Endometrial microvascular endothelial cells (primary cell): ENCODE data around the gene KLHDC8A. TPM values are rescaled to one million over a fixed set of nuclear protein-coding genes. Genes with fewer than 3 reads are reported as not detected.
"Not testable (repeated sequence)": the region's sequence is repeated elsewhere in the genome, so short reads cannot be mapped to it uniquely, and the experiment has no call there.

Experiments
- in situ Hi-C: cut with HindIII; loops from 2 replicates; pipeline ENCODE4 v1.10.0; 2017; ENCODE audit warnings: low sequenced_read_pairs, low pct_unique_long_range_greater_than_20kb; ENCODE audit errors: inconsistent ontology term
- total RNA-seq: library from RNA; depleted of rRNA; stranded (reverse); fragments of >200 nt; gene quantifications from one replicate; pipeline ENCODE4 v1.2.3, GENCODE V29; 2015; ENCODE audit errors: inconsistent ontology term

The KLHDC8A gene
- total RNA-seq, 1 donor from 2014 or later = not detected

- in situ Hi-C loops = no loop called here
Measured at GRCh38 chr1:205304046-205304694, 52.6 kb downstream of the KLHDC8A start.

DNA sequence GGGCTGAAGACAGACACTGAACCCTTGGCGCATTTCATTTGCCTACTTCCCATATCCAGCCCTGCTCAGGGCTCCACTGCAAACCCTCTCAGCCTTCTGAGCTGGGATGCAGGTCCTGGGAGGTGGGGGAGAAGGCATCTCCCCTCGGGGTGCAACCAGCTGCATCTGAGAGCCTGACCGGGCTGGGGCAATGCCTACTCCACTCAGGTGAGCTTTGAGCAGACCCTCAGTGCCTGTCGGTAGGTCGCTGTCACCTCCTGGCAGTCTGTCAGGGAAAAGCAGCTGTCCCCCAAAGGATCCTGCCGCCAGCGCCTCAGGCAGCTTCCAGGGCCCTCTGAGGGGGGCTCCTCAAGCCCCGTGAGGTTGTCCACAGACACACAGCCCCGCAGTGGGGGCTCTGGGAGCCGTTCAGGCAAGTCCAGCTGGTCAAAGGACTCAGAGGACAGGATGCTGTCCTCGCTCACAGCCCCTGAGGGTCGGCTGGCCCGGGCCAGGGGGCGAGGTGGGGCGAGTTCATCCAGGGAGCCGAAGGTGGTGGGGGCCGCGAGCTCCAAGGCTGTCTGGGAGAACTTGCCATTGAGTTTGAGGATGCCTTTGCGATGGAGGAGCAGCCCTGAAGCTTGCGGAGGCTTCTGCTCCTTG, 53.4 kb downstream of the KLHDC8A start:
- in situ Hi-C loops = no loop called here

DNA sequence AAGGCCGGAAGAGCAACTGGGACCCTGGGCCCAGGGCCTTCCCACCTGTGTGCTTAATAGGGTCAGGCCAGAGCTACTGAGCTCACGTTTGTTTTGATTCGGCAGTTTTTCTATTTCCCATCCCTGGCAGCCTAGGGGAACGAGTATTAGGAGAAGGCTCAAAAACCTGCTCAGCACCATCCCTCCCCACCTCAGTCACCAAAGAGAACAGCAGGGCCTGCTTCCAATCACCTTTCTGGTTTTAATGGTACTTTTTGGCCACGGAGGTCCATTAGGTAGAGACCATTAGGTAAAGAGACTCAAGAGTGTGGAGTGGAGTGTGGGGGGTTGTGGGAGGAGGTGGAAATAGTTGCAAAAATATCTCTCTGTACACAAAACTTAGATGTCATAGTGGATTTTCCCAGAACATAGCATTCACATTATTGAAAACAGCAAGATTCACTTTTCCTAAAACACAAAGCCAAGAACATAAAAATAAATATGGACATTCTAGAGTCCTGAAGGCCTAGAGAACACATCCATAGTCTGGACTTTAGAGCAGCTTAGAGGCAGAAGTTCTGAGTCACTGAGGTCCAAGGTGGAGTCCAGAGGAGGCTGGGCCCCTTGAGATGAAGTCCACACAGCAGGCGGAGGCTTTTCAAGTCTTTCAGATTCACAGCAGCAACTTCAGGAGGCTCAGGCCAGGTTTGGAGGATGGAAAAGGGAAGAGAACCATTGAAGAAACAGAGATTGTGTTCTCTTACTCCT, 54.7 kb downstream of the KLHDC8A start:
- in situ Hi-C loops = no loop called here

GRCh38 chr1:205301205-205301821, 55.4 kb downstream of the KLHDC8A start:
- in situ Hi-C loops = no loop called here

DNA sequence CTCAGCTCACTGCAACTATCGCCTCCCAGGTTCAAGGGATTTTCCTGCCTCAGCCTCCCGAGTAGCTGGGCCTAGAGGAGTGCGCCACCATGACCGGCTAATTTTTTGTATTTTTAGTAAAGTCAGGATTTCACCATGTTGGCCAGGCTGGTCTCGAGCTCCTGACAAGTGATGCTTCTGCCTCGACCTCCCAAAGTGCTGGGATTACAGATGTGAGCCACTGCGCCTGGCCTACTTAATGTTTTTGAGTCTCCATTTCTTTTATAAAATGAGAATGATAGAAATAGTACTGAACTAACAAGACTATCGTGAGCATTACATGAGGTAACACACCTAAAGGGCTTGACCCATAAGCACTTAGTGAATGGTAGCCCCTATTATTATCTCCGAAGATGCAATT, 56.6 kb downstream of the KLHDC8A start:
- in situ Hi-C loops = no loop called here

DNA sequence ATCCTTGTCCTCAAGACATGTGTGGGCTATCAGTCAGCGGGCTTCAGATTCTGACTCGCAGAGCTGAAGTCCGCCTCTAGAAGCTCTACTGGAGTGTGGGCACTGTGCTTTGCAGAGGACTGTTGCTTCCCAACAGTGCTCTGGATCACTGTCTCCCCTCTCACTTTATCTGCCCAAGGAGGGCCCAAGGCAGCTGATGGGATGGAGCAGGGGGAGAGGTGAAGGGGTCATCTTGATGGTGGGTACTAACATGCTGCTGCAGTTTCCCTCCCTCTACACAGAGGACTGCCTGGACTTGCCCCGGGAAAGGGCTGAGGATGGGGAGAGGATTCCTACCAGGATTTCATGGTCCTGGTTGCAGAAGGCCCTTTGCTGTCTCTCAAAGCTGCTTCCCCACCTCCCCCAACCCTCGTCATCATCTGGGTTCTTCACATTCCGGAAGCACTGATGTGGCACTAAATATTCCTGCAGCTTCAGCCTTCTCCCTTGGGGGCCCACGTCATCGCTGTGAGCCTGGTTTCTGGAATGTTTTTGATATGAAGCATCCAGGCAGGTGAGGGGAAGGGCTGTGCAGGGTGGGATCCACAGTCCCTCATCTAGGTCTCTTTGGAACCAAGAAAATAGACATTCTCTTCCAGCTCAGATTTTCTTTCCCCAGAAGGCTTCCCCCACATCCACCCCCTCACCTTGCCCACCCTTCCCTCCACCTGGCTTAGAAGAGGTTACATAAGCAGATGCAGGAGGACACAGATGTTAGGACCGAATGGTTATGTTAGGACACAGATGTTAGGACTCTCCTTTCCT, 58.3 kb downstream of the KLHDC8A start:
- in situ Hi-C loops = no loop called here

GRCh38 chr1:205297546-205298177, 59.1 kb downstream of the KLHDC8A start:
- in situ Hi-C loops = not testable (repeated sequence)

DNA sequence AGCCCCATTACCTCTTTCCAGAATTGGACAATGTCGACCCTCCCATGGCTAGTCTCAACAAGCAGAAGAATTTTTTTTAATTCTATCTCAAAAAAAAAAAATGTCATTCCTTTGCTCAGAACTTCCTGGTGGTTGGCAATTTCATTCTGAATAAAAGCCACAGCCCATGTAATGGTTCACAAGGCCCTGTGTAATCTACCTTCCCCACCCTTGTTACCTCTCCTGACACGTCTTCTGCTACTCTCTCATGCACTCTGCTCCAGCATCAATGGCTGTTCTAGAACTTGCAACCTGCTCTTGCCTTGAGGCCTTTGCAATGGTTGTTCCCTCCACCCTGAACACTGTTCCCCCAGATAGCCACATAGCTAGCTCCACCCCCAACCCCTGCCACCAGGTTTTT, 60.6 kb downstream of the KLHDC8A start:
- in situ Hi-C loops = no loop called here

DNA sequence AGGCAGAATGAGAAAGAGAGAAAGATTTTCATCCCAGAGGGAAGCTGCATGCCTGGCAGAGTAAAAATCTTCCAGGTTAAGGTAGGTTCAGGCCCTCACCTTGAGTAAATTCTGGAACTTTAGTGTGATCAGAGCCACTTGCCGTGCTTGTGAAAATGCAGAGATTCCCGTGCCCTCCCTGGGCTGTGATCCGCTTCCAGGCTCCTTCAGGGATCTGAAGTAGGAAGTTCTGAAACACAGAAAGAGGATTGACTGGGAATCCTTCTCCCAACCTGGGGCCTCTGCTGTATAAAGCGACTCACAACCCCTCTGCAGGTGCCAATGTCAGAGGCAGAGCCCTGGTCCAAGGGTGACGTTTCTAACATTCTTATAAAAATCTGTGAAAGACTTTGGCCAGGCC, 61.8 kb downstream of the KLHDC8A start:
- in situ Hi-C loops = no loop called here

GRCh38 chr1:205294175-205294917, 62.4 kb downstream of the KLHDC8A start:
- in situ Hi-C loops = no loop called here

DNA sequence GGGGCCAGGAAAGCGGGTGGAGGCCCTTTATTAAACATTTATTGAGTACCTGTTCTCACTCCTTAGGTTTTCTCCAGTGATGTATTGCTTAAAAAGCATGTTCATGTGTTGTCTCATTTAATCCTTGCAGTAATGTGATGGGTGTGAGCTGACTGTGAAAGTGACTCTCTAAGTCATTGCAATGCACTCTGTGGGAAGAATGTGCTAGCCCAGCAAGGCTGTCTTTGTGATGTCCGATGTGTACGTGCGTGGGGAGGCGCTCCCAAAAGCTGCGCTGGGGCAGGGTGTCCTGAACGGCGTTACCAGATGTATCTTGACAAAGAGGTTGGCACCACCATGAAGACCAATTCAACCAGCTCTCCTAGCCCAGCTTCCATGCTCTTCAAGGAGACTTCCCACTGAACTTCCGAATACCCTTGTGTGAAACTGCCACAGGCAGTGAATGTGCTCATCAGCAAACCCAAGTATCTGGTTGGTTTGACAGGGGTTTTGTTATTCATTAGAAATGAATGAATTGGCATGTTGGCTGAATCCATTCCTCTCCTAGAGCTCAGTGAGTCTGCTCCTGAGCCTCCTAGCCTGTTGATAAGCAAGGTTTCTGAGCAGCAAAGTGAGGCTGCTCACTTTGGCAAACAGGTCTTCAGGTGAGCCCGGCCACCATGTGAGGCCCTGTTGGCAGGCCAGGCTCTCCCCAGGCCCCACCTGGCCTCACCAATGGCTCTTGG, 63.2 kb downstream of the KLHDC8A start:
- in situ Hi-C loops = no loop called here

DNA sequence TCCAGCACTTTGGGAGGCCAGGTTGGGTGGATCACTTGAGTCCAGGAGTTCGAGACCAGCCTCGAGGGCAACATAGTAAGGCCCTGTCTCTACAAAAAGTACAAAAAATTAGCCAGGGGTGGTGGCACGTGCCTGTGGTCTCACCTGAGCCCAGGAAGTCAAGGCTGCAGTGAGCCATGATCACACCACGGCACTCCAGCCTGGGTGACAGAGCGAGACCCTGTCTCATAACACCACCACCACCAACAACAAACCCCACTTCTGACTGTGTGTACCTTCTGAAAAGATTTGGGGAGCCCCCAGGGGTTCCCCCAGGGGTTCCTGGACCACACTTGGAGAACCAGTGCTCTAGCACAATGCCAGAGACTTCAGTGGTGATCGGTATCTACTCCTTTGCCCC, 65.1 kb downstream of the KLHDC8A start:
- in situ Hi-C loops = no loop called here

- in situ Hi-C loops = no loop called here
Measured at GRCh38 chr1:205287767-205288559, 68.8 kb downstream of the KLHDC8A start.

GRCh38 chr1:205287076-205287475, 69.6 kb downstream of the KLHDC8A start:
- in situ Hi-C loops = no loop called here

GRCh38 chr1:205286335-205286950, 70.3 kb downstream of the KLHDC8A start:
- in situ Hi-C loops = no loop called here
